Uterus (tissue), 4 donors: ENCODE results near the gene INSRR. TPM values are rescaled to one million over a fixed set of nuclear protein-coding genes. Genes with fewer than 3 reads are reported as not detected.

Experiments
- DNase-seq, 2 donors: peaks; one replicate each; pipeline ENCODE4 v3.0.0-alpha.2; 2019 to 2020
- H3K27ac ChIP-seq, 2 donors: fragments of 200-600 bp; sonication (generic); 1 replicate in 1 of 2; 2 replicates in 1 of 2; pipeline ENCODE4 v1.5.1; 2016 to 2018
- H3K27me3 ChIP-seq, 2 donors: fragments of 200-600 bp; sonication (generic); one replicate each; pipeline ENCODE4 v1.5.1; 2018 to 2019; ENCODE audit warnings: control low read depth in 1 of 2
- H3K36me3 ChIP-seq, 2 donors: fragments of 200-600 bp; sonication (generic); one replicate each; pipeline ENCODE4 v1.5.1; 2019; ENCODE audit warnings: control low read depth in 1 of 2
- H3K4me1 ChIP-seq, 2 donors: fragments of 200-600 bp; sonication (generic); one replicate each; pipeline ENCODE4 v1.5.1; 2018 to 2019; ENCODE audit warnings: control low read depth in 1 of 2
- H3K4me3 ChIP-seq, 2 donors: fragments of 200-600 bp; sonication (generic); 1 replicate in 1 of 2; 2 replicates in 1 of 2; pipeline ENCODE4 v1.5.1; 2018 to 2019; ENCODE audit warnings: mild to moderate bottlenecking in 1 of 2
- H3K9me3 ChIP-seq, 2 donors: fragments of 200-600 bp; sonication (generic); one replicate each; pipeline ENCODE4 v1.5.1; 2019; ENCODE audit warnings: control low read depth in 1 of 2
- POLR2A ChIP-seq, 2 donors: fragments of 450-650 bp; IDR thresholded peaks; one replicate each; pipeline ENCODE4 v1.6.1; 2016; ENCODE audit warnings: antibody characterized with exemption in 2 of 2, mild to moderate bottlenecking in 1 of 2, moderate library complexity in 1 of 2
- intact Hi-C: fragments of 100-400 bp; cut with DNase I; formaldehyde crosslinking; loops from one replicate; pipeline ENCODE4 v1.15.1; 2023; ENCODE audit warnings: low total_unique reads
- total RNA-seq, 4 donors: library from RNA; depleted of rRNA in 3 of 4; stranded (reverse); fragments of >200 nt in 3 of 4; gene quantifications; one replicate each; pipeline versions ENCODE4 v1.1.0 to v1.2.4, GENCODE V29; 2014 to 2023
- TF ChIP-seq, protein P1 (sequence below), 4 experiments: fragments of 200-600 bp in 2 of 4; fragments of 450-650 bp in 2 of 4; sonication (generic) in 2 of 4; IDR thresholded peaks; one replicate each; pipeline ENCODE4 v1.5.1; 2016 to 2019; ENCODE audit warnings: antibody characterized with exemption in 4 of 4, mild to moderate bottlenecking in 2 of 4, moderate library complexity in 1 of 4
- donor health status: DM: yes; HTN: yes; CAD: no.

The INSRR gene
- total RNA-seq, 4 donors from 2014 or later: 1.2 TPM; not detected in 3

DNA sequence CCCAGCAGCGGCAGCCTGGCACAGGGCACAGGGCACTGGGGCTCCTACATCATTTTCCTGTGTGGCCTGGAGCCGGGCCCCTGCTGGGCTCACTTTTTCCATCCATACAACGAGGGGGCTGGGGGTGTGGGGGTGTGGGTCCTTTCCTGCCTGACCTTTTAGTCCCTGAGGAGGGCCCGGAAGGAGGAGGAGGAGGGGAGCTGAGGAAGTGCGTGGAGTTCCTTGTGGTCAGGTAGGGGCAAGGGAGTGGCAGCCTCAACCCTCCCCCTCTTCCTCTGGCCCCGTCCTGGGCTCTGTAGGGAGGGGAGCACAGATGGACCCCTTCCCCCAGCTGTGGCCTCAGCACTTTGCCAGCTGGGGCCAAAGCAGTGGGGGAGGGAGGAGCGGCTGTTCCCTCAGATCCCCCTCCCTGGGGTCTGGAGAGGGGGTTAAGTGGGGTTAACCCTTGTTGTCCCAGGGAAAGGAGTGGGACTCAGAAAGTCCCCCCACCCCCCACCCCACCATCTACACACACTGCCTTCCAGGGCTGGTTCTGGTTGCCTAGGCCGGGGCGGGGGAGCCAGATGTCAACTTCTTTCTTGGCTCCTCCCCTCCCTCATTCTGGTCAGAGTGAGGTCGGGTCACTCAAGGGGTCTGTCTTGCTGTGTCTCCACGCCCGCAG lies 7.5 kb upstream of the INSRR start:
- H3K4me1 ChIP-seq: no peaks in the 10 kb centered on the region
- H3K36me3 ChIP-seq: no peaks in the 10 kb centered on the region
- peaks cover 0 to under 1% of the 10 kb centered on the region in 2 donors for H3K27me3 ChIP-seq
- TF ChIP-seq POLR2A (IDR thresholded peaks at IDR 0.05): no peak
- TF ChIP-seq, protein P1, sequence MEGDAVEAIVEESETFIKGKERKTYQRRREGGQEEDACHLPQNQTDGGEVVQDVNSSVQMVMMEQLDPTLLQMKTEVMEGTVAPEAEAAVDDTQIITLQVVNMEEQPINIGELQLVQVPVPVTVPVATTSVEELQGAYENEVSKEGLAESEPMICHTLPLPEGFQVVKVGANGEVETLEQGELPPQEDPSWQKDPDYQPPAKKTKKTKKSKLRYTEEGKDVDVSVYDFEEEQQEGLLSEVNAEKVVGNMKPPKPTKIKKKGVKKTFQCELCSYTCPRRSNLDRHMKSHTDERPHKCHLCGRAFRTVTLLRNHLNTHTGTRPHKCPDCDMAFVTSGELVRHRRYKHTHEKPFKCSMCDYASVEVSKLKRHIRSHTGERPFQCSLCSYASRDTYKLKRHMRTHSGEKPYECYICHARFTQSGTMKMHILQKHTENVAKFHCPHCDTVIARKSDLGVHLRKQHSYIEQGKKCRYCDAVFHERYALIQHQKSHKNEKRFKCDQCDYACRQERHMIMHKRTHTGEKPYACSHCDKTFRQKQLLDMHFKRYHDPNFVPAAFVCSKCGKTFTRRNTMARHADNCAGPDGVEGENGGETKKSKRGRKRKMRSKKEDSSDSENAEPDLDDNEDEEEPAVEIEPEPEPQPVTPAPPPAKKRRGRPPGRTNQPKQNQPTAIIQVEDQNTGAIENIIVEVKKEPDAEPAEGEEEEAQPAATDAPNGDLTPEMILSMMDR (IDR thresholded peaks at IDR 0.05): no peak
- H3K27ac ChIP-seq: no peak overlapping the region
- H3K4me3 ChIP-seq: no peak overlapping the region
- no peaks in the 10 kb centered on the region for H3K9me3 ChIP-seq
- DNase-seq: no peak
- intact Hi-C loops: no loop called here

DNA sequence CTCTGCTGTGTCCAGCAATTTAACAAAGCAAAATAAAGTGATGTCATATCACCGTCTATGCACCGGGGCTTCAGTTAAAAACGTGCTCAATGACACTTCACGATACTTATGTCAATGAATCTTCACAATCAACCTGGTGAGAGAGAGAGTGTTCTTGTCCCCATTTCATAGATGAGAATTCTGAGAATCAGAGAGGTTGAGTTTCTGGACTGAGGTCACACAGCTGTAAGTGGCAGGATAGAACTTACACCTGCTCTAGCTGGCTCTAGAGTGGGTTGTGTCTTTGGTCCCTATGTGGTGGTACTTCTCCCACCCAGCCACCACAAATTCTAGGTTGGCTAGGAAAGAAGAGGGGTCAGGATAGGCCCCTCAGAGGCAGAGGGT lies 6.9 kb upstream of the INSRR start:
- H3K27ac ChIP-seq: no peak overlapping the region
- H3K4me1 ChIP-seq: peaks cover 0 to under 1% of the 10 kb centered on the region in 2 donors
- TF ChIP-seq POLR2A (IDR thresholded peaks at IDR 0.05): no peak
- TF ChIP-seq, protein P1 (IDR thresholded peaks at IDR 0.05): no peak
- H3K27me3 ChIP-seq: peaks cover 0 to 5% of the 10 kb centered on the region in 2 donors
- H3K9me3 ChIP-seq: no peaks in the 10 kb centered on the region
- no peak for DNase-seq
- intact Hi-C loops: no loop called here
- no peak overlapping the region for H3K4me3 ChIP-seq
- no peaks in the 10 kb centered on the region for H3K36me3 ChIP-seq

DNA sequence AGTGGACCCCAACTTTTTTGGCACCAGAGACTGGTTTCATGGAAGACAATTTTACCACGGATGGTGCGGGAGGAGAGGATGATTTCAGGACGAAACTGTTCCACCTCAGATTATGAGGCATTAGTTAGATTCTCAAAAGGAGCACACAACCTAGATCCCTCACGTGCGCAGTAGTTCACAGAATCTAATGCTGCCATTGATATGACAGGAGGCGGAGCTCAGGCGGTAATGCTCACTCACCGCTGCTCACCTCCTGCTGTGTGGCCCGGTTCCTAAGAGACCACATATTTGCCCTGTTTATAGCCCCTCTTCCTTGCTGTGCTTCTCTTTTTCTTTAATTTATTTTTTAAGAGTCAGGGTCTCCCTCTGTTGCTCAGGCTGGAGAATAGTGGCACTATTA lies 6.3 kb upstream of the INSRR start:
- intact Hi-C loops: no loop called here

DNA sequence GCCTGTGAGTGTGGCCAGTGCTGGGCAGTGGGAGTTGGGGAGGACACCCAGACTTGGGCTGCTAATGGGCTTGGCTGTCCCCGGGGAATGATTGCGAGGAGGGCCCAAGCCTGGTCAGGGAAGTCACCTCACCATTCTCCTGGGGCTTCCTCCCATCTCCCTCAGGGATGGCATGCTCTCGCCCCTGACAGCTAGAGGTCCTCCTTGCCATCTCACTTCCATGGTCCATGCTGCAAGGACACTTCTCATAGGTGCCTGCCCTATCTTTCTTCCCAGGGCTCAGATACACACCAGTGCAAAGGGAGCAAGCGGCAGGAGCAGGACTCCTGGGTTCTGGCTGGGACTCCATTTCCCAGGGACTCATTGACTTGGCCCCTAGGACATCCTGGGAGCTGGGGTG lies 5.9 kb upstream of the INSRR start:
- DNase-seq: no peak
- intact Hi-C loops: no loop called here
- Histone ChIP-seq H3K9me3 (no peaks in the 10 kb centered on the region), H3K27me3 (peaks cover 0 to 5% of the 10 kb centered on the region in 2 donors), H3K4me1 (peaks cover 0 to 9% of the 10 kb centered on the region in 2 donors), H3K4me3 (no peak overlapping the region), H3K36me3 (no peaks in the 10 kb centered on the region), H3K27ac (no peak overlapping the region)
- TF ChIP-seq POLR2A (IDR thresholded peaks at IDR 0.05): no peak
- TF ChIP-seq, protein P1 (IDR thresholded peaks at IDR 0.05): no peak

More for the DNA sequence above, 6.3 kb upstream of the INSRR start:
- Histone ChIP-seq H3K4me3 (no peak overlapping the region), H3K36me3 (no peaks in the 10 kb centered on the region), H3K4me1 (peaks cover 0 to 7% of the 10 kb centered on the region in 2 donors), H3K27ac (no peak overlapping the region), H3K9me3 (no peaks in the 10 kb centered on the region), H3K27me3 (peaks cover 0 to 5% of the 10 kb centered on the region in 2 donors)
- TF ChIP-seq, protein P1 (IDR thresholded peaks at IDR 0.05): no peak
- DNase-seq: no peak

DNA sequence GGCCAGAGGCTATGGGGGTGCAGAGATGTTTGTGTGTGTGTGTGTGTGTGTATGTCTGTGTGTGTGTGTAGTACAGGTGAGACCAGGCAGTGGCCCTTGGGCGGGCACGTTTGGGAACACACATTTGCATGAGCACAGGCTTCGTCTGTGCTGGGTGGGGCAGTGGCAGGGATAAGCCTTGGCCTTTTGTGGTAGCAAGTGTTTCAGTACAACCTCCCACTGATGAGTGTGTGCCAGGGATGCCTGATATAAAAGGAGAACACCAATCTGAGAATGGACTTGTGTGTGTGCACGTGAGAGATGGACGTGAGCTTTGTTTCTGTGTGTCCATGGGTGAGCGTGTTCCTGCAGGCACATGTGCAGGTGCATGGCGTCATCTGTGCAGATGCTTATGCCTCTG lies 4.7 kb upstream of the INSRR start:
- Histone ChIP-seq H3K27ac (no peak overlapping the region), H3K4me1 (peaks cover 0 to 18% of the 10 kb centered on the region in 2 donors), H3K4me3 (no peak overlapping the region), H3K27me3 (peaks cover 0 to 5% of the 10 kb centered on the region in 2 donors), H3K9me3 (no peaks in the 10 kb centered on the region), H3K36me3 (no peaks in the 10 kb centered on the region)
- TF ChIP-seq POLR2A (IDR thresholded peaks at IDR 0.05): no peak
- TF ChIP-seq, protein P1 (IDR thresholded peaks at IDR 0.05): no peak
- DNase-seq: no peak
- intact Hi-C loops: no loop called here
